GM19397 (cell line): ENCODE results near the gene COL5A1.

Source experiments
- ATAC-seq: cut with Tn5 transposase; IDR thresholded peaks from one replicate; pipeline ENCODE4 v1.9.1; 2021; ENCODE audit warnings: mild to moderate bottlenecking, moderate library complexity; ENCODE audit not compliant: unreplicated experiment

COL5A1 gene

DNA sequence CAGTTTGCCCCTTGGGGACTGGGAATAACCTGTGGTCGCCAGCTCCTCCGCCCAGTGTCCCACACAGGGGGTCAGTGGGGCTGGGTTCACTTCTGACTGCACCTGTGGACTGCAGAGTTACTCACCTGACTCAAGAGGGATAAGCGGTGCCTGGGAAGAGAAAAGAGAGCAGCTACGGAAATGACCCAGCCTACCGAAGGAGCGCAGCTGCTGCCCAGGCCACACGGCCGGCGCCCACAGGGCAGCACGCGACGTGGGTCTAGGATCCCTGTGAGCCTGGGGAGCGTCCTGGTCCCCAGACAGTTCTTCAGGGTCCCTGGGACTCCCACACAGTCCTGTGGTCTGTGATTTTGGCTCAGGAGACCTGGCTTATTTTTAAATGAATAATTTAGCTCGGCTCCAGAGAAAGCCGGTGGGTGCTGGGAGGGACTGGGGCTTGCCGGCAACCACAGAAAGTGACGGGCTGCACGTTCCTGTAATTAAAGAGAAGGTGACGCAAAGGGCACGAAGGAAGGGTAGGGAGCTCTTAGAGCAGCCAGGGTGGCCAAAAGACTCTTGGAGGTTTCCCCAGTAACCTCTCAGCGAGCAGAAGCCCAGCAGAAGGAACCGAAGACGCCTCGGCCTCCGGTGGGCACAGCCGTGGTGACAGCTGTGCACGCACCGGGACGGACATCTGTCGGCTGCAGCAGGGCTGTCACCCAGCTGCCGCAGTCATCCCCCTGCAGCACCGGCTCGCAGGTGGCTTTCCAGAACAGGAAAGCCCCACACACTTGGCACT, 141.5 kb downstream of the COL5A1 start:
- no peak for ATAC-seq

DNA sequence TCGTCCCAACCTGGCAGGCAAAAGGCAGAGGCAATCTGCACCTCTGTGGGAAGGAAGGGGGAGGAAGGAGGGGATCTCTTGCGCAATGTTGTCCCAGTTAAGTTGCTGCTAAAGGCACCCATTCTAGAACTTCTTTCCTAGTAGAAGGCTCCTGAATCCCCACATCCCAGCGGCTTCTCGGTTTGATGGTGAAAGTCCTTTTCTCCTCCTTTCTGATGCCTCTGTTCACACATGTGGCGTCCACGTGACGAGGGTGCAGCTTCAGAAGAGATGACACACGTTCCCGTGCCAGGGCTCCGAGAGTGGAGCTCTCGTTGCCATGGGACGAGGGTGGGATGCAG, 142.1 kb downstream of the COL5A1 start:
- no peak for ATAC-seq

DNA sequence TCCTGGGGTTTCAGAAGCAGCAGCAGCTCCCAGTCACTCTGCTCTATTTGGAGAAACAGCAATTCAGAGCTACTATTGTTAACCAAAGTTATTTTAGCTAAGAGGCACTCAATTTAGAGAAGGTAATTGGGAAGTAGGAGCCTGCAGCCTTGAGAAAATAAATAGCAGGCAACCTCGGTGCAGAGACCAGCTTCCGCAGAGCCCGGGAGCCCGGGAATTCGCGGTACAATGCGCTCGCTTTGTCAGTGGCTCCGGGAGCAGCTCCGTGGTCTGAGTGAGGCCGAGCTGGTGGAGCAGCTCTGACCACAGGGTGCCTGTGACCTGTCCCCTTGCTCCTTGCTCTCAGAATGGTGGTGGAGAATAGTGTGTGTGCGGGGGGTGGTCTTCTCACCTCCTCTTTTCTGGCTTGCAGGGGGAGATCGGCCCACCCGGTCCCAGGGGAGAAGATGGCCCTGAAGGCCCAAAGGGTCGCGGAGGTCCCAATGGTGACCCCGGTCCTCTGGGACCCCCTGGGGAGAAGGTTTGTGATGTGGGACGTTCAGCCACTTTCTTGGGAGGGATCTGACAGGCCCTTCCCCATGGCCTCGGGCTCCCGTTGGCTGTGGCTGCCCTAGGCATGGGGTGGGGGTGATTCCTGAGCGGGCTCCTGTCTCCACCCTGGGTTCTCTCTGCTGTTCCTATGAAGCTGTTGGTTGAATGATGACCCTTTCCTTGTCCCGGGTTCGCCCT, 143.1 kb downstream of the COL5A1 start:
- no peak for ATAC-seq

DNA sequence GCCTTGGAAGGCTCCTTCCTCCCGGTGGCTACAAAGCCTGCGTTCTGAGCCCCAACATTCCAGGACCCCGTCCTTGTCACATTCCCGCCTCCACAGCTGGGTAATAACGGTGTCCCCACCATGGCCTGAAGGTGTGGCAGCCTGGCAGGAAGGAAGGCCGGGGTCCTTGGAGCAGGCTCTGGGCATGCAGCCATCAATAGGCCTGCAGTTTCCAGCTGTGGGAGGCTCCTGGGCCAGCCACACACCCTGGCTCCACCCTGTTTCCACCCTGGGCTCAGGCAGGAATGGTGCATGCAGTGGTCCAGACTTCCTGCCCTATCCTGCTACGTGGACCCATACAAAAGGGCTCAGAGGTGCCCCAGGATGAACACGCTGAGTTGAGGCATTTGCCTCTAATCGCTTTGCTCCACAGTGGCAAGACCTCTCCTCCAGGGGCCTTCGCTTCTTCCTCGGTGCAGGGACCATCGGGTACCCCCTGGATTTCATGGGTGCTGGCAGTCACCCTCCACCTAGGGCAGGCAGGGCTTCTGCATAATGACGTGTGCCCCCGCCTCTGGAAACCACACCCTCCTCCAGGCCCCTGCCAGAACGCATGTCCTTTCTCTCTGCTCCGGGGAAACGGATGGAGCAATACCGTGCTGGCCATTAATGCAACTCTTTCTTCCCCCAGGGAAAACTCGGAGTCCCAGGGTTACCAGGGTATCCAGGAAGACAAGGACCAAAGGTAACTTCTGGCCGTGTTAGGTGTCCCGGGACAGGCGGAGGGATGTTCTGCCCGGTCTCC, 143.9 kb downstream of the COL5A1 start:
- ATAC-seq: no peak

DNA sequence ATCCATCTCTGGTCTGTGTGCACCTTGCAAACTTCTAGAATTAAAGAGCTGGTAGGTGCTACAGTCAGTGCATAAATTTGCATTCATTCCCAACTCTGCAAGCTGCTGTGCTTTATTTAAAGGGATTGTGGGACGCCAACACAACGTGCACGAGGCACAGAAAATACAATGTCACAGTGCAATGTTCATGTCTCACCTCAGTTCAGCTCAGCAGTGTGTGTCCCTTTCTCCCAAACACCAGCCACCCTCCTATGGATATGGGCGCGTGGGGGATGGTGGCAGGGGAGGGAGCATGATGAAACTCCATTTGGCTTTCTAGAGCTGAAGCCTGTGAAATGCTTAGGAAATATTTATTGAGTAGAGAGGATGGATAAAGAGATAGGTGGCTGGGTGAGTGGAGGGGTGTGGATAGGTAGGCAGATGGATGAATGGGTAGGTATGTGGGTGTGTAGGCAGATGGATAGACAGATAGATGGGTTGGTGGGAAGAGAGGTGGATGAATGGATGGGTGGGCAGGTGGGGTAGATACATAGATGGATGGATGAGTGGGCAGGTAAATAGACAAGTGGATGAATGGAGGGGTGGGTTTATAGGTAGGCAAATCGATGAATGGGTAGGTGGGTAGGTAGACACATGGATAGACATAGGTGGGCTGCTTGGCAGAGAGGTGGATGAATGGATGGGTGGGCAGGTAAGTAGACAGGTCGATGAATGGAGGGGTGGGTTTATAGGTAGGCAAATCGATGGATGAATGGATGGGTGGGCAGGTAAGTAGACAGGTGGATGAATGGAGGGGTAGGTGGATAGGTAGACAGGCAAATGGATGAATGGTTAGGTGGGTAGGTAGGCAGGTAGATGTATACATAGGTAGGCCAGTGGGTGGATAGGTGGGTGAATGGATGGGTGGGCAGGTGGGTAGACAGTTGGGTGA, 146.3 kb downstream of the COL5A1 start:
- no peak for ATAC-seq

DNA sequence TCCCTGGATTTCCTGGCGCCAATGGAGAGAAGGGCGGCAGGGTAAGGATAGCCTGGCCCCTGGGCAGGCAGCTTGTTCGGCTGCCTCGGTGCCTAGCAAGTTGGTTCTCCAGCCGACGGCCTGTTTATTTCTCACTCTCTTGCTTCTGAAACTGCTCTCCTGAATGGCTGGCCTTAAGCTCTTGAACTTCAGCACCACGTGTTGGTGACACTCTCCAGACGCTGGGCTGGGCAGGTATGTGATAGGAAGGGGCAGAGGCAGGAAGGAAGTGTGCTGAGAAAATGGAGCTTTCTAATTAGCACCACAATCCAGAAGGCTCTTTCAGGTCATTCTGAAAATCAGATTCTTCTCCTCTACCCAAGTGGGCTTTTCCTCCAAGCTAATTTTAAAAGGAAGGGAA, 147.6 kb downstream of the COL5A1 start:
- no peak for ATAC-seq

DNA sequence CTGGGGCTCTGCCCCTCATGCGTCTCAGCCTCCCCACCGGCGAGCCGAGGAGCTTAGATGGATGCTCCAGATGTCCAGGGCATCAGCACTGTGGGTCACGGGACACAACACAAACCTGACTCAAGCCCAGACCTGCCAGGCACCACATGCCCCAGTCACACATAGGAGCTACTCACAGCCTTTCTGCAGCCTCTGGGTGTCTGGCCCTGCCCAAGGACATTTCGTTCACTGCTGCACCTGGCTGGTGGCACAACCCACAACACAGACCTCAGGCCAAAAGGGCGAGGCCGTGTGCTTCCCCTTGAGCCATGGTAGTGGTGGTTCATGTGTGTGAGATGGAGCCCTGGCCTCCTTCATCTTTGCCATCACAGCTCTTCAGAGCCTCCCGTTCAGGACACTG, 149.4 kb downstream of the COL5A1 start:
- ATAC-seq: no peak

DNA sequence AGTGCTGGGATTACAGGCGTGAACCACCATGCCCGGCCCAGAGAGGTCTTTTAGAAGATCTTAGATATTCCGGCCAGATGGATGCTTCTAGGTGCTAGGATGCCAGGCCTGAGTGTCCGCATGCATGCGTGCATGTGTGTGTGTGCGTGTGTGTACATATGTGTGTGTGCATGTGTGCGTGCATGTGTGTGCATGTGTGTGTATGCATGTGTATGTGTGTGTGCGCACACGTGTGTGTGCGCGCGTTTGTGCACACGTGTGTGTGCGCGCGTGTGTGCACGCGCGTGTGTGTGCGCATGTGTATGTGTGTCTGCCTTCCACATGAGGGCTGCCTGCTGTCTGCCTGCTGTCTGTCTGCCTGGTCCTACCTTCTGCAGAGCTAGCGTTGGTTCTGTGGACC, 151.0 kb downstream of the COL5A1 start:
- ATAC-seq: no peak

DNA sequence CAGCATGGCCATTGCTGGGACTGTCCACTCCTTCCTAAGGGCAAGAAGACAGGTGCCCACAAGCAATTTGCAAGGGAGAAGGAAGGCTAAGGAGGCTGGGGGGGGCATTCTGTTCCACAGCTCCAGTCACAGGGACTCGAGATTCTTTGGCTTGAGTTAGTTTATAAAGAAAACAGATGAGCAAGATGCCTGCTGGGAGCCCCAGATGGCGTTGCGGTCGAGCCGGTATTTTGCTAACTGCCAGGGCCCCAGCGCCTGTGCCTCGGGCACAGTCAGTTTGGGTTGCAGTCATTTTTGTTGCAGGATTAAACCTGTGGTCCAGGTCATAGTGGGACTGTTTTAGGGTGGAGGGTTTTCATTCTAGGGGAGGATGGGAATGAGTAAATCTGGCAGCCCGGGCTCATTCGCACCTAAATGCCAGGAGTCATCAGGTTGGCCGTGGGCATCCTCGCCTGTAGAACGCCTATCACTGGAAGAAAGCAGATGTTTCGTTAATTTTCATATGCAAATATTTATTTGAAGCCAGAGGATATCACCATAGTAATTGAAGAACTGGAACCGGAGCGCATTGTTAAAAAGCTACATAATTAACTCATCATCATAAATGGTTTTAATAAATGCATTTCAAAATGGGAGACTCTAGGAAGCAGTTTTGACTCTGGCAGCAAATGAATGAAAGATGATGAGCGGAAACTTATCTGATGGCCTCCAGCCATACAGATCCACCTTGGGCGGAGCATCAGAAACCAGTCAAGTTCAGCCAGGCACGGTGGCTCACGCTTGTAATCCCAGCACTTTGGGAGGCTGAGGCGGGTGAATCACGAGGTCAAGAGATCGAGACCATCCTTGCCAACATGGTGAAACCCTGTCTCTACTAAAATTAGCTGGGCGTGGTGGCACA, 151.9 kb downstream of the COL5A1 start:
- ATAC-seq: no peak

DNA sequence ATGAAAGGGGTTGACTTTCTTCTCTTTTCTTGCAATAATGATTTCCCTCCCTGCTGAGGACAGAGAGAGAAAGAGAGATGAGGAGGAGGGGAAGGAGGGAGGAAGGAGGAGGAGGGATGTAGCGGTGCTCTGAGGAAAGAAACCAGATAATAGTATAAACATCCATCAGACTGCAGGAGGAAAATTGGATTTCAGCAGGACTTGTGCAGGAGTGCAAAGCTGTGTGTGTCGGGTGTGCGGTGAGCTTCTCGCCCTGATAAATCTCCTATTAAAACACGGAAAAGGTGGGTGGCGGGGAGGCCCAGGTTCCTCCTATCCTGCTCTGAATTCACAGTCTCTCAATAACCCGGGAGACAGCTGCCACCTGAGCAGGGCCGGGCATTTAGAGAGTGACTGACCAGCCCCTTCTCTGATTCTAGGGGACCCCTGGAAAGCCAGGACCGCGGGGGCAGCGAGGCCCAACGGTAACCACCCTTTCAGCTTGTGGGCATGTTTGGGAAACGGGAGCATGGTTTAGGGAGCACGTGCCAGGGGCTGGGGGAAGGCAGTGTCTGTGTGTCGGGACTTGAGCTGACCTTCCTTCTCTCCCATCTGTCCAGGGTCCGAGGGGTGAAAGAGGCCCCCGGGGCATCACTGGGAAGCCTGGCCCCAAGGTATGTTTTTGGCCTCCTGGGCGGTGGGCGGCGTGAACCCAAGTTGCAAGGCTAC, 153.2 kb downstream of the COL5A1 start:
- no peak for ATAC-seq

DNA sequence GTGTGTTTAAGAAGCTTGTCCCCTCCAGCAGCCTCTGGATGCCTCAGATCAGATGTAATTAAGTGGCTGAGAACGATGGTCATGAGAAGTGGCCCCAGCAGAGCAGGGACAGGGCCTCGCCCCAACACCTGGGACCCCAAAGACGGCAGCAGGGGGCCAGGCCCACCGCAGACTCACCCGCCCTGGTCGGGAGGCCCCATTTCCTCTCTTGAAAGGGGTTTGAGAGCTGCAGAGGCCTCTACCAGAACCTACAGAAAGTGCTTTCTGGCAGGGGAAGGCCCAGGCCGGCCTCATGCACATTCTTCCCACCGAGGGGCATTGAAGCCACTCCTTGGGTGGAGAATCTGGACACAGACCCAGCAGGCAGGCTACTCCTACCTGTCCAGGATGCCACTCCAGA, 153.8 kb downstream of the COL5A1 start:
- ATAC-seq: no peak

DNA sequence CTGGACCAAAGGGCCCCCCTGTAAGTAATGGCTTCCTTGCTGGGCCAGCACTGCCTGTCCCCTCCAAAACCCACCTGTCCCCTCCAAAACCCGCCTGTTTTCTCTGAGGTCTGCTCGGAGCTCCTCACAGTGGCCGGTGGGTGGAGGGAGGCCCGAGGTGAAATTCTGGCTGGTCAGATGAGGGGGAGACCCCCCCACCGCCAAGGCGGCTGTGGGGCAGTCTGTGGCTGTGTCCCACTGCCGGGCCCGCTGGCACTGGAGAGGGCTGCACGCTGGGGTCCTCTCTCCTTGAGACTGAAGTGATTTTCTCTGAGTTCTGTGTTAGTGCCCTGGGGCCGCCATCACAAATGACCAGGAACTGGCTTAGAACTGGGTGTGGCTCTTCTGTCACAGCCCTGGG, 155.3 kb downstream of the COL5A1 start:
- no peak for ATAC-seq

DNA sequence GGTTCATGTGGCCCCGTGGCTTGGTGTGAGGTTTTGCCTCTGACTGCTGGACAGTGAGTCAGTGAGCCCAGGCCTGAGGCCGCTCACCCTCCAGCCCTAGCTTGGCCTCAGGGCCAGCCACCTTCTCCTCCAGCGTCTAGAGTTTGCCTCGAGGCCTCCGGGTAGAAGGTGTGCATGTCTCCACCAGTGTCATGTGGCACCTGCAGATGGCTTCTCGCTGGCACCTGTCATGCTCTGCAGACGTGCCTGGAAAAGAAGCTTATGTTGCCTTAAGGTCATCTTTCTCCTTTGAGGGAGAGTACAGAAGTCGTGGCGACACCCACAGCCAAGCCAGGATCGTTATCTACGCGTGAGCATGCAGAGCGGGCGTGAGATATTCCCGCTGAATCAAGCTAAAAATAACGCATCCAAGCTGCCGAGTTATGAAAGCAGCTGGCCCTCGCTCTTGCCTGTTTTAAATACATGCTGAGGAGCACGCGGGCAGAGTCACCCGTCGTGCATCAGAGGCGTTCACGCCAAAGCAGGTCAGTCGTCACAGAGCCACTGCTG, 159.3 kb downstream of the COL5A1 start:
- no peak for ATAC-seq

DNA sequence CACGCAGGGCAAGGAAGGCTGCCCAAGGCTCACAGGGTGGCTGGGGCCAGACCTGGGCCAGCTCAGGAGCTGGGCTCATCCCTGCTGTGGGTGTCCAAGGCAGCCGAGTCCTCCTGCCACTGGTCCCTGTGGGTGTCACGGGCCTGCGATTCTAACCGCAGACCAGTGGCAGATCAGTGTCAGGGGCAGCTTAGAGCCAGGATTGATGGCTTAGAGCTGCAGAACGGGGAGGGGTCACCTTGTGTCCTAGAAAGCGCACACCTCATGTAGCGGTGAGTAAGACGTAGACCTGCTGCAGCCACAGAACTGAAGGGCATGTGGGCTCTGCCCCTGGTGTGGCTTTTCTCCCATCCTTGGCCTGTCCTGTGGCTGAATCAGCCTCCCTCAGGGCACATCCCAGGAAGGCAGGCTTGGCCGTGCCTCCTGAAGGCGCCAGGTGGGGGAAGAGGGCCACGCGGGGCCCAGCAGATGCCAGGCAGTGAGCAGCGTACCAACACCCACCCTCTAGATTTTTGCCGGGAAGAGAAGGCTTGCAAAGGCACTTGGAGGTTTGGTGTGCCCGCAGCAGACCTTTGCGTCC, 160.7 kb downstream of the COL5A1 start:
- no peak for ATAC-seq

DNA sequence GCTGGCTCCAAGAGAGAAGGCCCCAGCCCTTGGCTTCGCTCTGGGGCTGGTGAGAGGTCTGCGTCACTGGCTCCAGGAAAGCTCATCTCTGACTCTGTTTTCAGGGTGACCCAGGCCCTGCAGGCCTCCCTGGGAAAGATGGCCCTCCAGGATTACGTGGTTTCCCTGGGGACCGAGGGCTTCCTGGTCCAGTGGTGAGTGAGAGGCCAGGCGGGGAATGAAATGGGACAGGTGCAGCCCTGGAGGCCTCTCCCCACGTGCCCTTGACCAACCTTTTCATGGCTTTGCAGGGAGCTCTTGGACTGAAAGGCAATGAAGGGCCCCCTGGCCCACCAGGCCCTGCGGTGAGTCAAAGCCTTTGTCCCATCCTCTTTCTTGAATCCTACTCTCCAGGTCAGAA, 163.3 kb downstream of the COL5A1 start:
- ATAC-seq: no peak

DNA sequence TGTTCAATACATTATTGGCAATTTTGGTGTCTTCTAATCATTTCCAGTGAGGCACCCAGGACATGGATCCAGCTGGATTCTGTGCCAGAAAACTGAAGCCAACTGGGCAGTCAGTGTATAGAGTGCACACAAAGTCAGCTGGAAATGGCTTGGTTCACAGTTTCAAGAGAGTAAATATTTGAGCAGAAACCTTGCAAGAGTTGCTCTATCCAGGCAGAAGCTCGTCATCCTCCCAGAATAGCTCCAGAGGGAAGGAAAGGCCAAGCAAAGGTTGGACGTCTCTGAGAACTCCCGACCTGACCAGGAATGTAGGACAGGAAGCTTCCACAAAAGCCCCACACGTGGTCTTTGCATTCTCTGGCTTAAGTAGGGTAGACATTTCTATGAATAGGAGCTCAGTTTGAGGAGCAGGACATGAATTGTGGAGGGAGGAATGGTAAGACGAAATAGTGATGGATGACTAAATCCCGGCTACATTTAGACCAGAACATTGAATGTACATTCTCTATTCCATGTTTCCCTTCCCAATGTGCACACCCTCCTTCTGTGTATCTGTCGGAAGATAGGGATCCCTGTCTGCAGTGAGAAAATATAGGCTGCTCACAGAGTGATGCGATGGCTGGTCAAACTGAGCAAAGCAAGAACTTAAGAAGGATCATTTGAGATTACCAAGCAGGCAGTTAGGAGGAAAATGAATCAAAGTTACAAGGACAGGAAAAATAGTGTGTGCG, 166.3 kb downstream of the COL5A1 start:
- no peak for ATAC-seq

DNA sequence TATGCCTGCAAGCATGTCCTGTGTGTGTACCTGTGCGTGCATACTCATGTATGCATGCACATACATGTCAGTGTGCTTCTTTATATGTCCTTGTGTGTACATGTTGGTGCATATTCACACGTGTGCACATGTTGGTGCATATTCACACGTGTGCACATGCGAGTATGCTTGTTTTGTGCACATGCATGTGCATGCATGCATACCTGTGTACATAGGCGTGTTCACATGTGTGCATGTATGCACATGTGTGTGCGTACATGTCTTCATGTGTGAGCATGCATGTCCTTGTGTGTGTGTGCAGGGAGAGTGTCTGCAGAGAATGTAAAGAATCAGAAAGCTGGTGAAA, 166.8 kb downstream of the COL5A1 start:
- ATAC-seq: no peak

DNA sequence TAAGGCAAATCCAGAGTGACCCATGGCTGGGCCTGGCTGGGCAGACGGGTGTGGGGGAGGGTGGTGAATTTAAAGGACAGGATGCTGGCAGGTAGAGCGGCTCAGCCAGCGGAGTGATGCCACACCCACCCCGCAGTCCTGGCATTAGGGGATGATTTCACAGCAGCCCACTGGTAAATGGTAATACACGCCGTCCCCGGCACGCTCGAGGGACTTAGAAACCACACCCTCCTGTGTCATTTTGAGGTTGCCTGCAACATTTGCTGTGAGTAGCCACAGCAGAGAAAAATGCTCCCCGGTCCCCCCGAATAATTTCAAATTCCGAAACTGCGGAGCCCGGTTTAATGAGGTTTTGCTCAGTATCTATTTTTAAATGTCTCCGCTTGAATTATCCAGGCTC, 167.7 kb downstream of the COL5A1 start:
- no peak for ATAC-seq
